Measurements from ENCODE around the gene SENP1.

The SENP1 gene

DNA sequence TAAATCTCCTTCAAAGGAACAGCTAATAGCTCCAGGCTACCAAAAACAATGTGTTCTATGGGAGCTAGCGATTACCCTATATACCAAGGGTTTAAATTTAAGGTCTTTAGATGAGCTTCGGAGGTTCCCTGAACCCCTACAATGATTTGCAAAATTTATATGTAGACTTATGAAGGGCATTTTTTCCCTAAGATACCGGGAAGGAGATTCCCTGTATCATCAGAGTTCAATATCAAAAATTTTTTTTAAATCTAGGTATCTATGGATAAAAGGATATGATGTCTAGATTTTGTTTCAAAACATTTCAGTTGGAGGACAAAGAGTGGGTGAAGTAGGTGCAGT lies 83.7 kb downstream of the SENP1 start:
- H3K9ac ChIP-seq (ENCODE audit: low read length): no peak overlapping the region
- no peak overlapping the region for H3K27ac ChIP-seq (ENCODE audit: low read length)
- no peaks in the 10 kb centered on the region for H3K36me3 ChIP-seq (ENCODE audit: control insufficient read depth, low read depth, low read length)
- no peak overlapping the region for H3K4me3 ChIP-seq (ENCODE audit: low read length)
- peaks cover 100% of the 10 kb centered on the region for H3K27me3 ChIP-seq (ENCODE audit: control insufficient read depth, insufficient read depth, low read length)
- no peaks in the 10 kb centered on the region for H3K9me3 ChIP-seq (ENCODE audit: control insufficient read depth, low read depth, low read length)
- H3K4me1 ChIP-seq (ENCODE audit: control insufficient read depth, low read depth, low read length): peaks cover 17% of the 10 kb centered on the region

DNA sequence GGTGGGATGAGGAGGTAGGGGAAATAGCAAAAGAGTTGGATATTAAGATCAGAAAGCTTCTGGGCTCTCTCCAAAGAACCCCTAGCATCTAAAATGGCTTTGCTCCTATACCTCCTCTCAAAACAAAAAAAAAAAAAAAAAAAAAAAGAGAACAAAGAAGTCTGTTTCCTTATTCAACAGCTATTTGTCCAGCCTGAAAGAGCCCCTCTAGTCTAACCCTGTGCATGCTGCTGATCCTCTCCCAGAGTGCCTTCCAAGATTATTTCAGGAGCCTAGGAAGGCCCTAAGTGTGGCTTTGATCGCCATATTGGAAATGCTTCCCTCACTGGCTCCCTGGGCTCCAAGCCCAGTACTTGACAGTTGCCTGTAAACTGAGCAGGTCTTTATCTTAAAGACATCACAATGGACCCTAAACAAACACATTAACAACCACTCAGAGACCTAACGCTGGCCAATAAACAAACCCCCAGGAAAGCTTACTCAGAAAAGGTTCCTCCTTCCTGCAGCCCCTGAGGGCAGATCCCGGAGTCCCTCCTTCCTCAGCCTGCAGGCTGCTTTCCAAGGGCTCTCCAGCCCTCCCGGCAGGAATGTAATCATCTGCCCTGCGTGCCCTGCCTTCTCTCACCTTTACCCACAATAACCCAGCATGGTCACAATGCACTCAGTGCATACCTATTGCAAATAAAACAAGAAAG lies 84.2 kb downstream of the SENP1 start:
- Histone ChIP-seq H3K36me3 (ENCODE audit: control insufficient read depth, low read depth, low read length) (no peaks in the 10 kb centered on the region), H3K9me3 (ENCODE audit: control insufficient read depth, low read depth, low read length) (no peaks in the 10 kb centered on the region), H3K27me3 (ENCODE audit: control insufficient read depth, insufficient read depth, low read length) (peaks cover 100% of the 10 kb centered on the region)

DNA sequence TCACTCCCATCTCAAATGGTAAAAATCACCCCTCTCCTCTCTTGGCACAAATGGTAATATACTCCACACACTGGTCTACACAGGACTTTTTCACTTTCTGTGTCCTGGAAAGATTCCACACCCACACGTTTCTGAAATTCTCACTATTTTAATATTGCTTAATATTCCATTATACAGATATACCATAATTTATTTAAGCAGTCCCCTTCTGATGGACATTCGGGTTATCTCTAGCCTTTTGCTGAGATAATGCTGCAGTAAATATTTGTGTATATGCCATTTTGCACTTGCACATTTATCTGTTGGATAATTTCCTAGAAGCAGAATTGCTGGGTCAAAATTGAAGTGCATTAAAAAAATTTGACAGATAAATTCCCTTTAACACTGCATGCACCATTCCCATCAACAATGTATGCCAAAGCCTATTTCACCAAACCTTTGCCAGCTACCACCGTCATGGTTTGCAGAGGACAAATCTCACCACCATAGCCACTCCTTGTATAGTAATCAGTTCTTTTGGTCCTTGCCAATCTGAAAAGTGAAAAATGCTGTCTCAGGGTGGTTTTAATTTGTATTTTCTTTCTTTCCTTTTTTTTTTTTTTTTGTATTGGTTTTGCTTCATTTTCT lies 86.1 kb downstream of the SENP1 start:
- peaks cover 100% of the 10 kb centered on the region for H3K27me3 ChIP-seq (ENCODE audit: control insufficient read depth, insufficient read depth, low read length)

More for the DNA sequence above, 84.2 kb downstream of the SENP1 start:
- H3K27ac ChIP-seq (ENCODE audit: low read length): no peak overlapping the region
- H3K4me3 ChIP-seq (ENCODE audit: low read length): no peak overlapping the region
- no peak overlapping the region for H3K9ac ChIP-seq (ENCODE audit: low read length)
- H3K4me1 ChIP-seq (ENCODE audit: control insufficient read depth, low read depth, low read length): peaks cover 17% of the 10 kb centered on the region

DNA sequence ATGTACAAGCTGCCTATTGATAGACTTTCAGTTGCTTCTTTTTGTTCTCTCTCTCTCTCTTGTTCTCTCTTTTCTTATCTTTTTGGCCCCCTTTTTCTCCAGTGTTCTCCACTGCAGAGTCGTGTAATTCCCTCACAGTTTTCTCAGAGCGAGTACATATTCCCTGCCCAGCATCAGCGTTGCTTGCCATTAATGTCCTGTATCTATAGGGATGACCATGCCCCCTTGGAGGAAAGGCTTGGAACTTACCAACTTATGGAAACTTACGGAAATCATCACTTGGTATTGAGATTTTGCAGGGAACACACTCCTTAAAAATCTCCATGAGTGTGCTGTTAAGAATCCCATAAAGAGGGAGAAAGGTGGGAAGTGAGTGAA lies 87.3 kb downstream of the SENP1 start:
- Histone ChIP-seq H3K9ac (ENCODE audit: low read length) (no peak overlapping the region), H3K4me3 (ENCODE audit: low read length) (no peak overlapping the region), H3K27me3 (ENCODE audit: control insufficient read depth, insufficient read depth, low read length) (peaks cover 100% of the 10 kb centered on the region), H3K4me1 (ENCODE audit: control insufficient read depth, low read depth, low read length) (peaks cover 16% of the 10 kb centered on the region), H3K9me3 (ENCODE audit: control insufficient read depth, low read depth, low read length) (no peaks in the 10 kb centered on the region), H3K36me3 (ENCODE audit: control insufficient read depth, low read depth, low read length) (no peaks in the 10 kb centered on the region), H3K27ac (ENCODE audit: low read length) (no peak overlapping the region)

More for the DNA sequence above, 86.1 kb downstream of the SENP1 start:
- no peaks in the 10 kb centered on the region for H3K9me3 ChIP-seq (ENCODE audit: control insufficient read depth, low read depth, low read length)
- no peak overlapping the region for H3K9ac ChIP-seq (ENCODE audit: low read length)
- H3K4me3 ChIP-seq (ENCODE audit: low read length): no peak overlapping the region
- no peak overlapping the region for H3K27ac ChIP-seq (ENCODE audit: low read length)
- no peaks in the 10 kb centered on the region for H3K36me3 ChIP-seq (ENCODE audit: control insufficient read depth, low read depth, low read length)
- peaks cover 17% of the 10 kb centered on the region for H3K4me1 ChIP-seq (ENCODE audit: control insufficient read depth, low read depth, low read length)

DNA sequence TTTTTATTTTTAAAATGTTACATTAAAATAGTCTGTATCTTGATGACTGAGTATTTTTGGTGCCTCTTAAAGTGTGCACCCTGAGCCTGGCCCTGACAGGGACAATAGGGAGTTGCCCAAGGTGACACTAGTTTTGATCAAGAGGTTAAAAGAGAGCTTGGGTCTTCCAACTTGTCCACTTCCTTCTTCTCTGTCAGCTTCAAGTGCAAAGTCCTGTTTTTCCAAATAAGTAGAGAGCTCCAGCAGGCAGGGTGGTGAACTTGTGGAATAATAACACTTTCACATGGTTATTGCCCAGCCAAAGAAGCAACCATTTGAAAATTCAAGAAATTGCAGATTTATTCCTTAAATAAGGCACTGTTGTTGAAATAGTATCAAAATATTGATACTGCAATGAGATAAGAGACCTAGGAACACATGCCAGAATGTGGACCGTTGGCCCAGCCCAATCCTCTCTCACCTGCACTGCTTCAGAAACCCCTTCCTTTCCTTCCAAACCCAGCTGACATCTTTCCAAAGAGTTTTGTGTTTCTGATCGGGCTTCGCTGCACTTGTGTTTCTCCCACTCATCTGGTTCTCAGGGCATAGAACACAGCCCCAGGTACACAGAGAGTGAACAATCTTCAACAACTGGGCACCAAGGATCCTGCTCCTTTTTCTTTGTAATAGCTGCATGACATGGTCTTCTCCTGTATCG lies 87.8 kb downstream of the SENP1 start:
- H3K27me3 ChIP-seq (ENCODE audit: control insufficient read depth, insufficient read depth, low read length): peaks cover 100% of the 10 kb centered on the region
- no peak overlapping the region for H3K9ac ChIP-seq (ENCODE audit: low read length)
- H3K27ac ChIP-seq (ENCODE audit: low read length): no peak overlapping the region
- no peaks in the 10 kb centered on the region for H3K36me3 ChIP-seq (ENCODE audit: control insufficient read depth, low read depth, low read length)
- H3K4me1 ChIP-seq (ENCODE audit: control insufficient read depth, low read depth, low read length): peaks cover 10% of the 10 kb centered on the region
- no peaks in the 10 kb centered on the region for H3K9me3 ChIP-seq (ENCODE audit: control insufficient read depth, low read depth, low read length)
- H3K4me3 ChIP-seq (ENCODE audit: low read length): no peak overlapping the region

DNA sequence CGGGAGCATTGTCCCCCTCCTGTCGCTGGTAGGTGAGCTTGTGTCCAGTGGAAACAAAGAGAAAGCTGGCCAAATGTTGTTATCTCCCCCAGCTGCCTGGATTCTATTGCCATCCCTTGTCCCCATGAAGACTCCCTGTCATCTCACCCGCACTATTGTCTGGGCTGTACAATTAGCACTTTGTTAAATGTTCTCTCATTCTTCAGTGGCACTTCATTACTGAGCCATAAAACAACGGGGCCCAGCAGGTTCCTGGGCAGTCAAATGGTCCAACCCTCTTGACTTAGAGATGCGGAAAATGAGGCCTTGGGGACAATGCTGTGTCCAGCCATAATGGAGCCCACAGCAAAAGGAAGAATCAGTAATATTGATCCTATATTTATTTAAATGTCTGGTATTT lies 88.4 kb downstream of the SENP1 start:
- Histone ChIP-seq H3K9ac (ENCODE audit: low read length) (no peak overlapping the region), H3K27ac (ENCODE audit: low read length) (no peak overlapping the region), H3K36me3 (ENCODE audit: control insufficient read depth, low read depth, low read length) (no peaks in the 10 kb centered on the region), H3K9me3 (ENCODE audit: control insufficient read depth, low read depth, low read length) (no peaks in the 10 kb centered on the region), H3K4me3 (ENCODE audit: low read length) (no peak overlapping the region), H3K4me1 (ENCODE audit: control insufficient read depth, low read depth, low read length) (peaks cover 5% of the 10 kb centered on the region), H3K27me3 (ENCODE audit: control insufficient read depth, insufficient read depth, low read length) (peaks cover 100% of the 10 kb centered on the region)

DNA sequence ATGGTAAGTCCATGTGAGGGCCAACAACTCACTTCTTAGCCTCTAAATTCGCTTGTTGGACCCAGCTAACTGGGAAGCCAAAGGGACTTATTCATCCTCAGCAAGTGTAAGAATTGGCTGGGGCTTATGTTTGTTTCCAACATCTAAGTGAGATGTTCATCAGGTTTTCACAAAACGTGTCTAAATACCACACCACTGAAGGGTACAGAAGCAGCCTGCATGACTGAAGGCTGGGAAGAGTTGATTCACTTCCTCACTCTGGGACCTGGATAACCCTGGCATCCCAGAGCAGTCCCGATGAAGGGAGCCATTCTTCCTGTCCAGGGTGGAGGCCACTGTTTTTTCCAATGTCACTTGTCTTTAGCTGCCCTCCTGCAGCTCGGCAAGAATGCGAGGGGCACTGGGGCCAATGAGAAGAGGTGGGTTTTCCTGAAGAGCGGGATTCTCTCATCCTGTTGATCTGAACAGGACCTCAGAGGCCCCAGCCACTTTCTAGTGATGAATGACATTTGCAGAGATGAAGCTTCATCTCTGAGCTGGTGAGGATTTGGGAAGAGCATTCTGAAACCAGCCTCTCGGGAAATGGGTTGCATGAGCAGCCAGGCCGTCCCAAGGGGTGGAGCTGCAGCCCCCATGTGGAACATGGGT lies 89.4 kb downstream of the SENP1 start:
- Histone ChIP-seq H3K27me3 (ENCODE audit: control insufficient read depth, insufficient read depth, low read length) (peaks cover 100% of the 10 kb centered on the region), H3K4me3 (ENCODE audit: low read length) (no peak overlapping the region), H3K9me3 (ENCODE audit: control insufficient read depth, low read depth, low read length) (no peaks in the 10 kb centered on the region), H3K27ac (ENCODE audit: low read length) (no peak overlapping the region), H3K9ac (ENCODE audit: low read length) (no peak overlapping the region), H3K4me1 (ENCODE audit: control insufficient read depth, low read depth, low read length) (no peaks in the 10 kb centered on the region), H3K36me3 (ENCODE audit: control insufficient read depth, low read depth, low read length) (no peaks in the 10 kb centered on the region)

DNA sequence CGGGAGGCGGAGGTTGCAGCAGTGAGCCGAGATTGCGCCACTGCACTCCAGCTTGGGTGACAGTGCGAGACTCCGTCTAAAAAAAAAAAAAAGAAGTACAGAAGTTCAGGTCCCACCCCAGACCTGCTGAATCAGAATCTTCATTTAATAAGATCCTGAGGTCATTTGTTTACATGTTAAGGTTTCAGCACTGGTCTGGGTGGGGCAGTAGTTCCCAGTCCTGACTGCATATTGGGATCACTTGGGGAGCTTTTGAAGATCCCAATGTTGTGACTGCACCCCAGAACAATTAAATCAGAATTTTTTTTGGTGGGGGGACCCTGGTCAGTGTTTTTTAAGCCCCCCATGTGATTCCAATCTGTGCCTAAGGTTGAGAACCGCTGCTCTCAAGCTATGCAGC lies 89.9 kb downstream of the SENP1 start:
- peaks cover 100% of the 10 kb centered on the region for H3K27me3 ChIP-seq (ENCODE audit: control insufficient read depth, insufficient read depth, low read length)
- H3K27ac ChIP-seq (ENCODE audit: low read length): no peak overlapping the region
- no peaks in the 10 kb centered on the region for H3K4me1 ChIP-seq (ENCODE audit: control insufficient read depth, low read depth, low read length)
- H3K4me3 ChIP-seq (ENCODE audit: low read length): no peak overlapping the region
- H3K9ac ChIP-seq (ENCODE audit: low read length): no peak overlapping the region
- H3K9me3 ChIP-seq (ENCODE audit: control insufficient read depth, low read depth, low read length): no peaks in the 10 kb centered on the region
- H3K36me3 ChIP-seq (ENCODE audit: control insufficient read depth, low read depth, low read length): no peaks in the 10 kb centered on the region

DNA sequence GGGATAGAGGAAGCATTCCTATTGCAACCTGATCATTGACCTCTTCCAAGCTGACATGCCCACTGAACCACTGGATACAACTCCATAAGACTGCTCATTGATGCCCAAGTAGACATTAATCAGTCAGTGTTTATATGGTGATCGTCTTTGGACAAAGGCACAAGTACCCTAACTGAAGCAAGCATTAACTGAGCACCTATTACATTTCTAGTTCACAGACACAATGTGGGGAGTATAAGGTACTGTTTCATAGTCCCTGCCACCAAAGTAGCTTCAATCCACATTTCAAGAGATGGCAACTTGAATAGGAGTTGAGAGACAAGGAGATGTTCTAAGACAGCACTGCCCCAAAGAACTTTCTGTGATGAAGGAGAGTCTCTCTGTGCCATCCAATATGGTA lies 90.8 kb downstream of the SENP1 start:
- no peaks in the 10 kb centered on the region for H3K36me3 ChIP-seq (ENCODE audit: control insufficient read depth, low read depth, low read length)
- no peak overlapping the region for H3K4me3 ChIP-seq (ENCODE audit: low read length)
- no peaks in the 10 kb centered on the region for H3K4me1 ChIP-seq (ENCODE audit: control insufficient read depth, low read depth, low read length)
- no peak overlapping the region for H3K9ac ChIP-seq (ENCODE audit: low read length)
- no peaks in the 10 kb centered on the region for H3K9me3 ChIP-seq (ENCODE audit: control insufficient read depth, low read depth, low read length)
- H3K27me3 ChIP-seq (ENCODE audit: control insufficient read depth, insufficient read depth, low read length): peaks cover 100% of the 10 kb centered on the region
- H3K27ac ChIP-seq (ENCODE audit: low read length): no peak overlapping the region

DNA sequence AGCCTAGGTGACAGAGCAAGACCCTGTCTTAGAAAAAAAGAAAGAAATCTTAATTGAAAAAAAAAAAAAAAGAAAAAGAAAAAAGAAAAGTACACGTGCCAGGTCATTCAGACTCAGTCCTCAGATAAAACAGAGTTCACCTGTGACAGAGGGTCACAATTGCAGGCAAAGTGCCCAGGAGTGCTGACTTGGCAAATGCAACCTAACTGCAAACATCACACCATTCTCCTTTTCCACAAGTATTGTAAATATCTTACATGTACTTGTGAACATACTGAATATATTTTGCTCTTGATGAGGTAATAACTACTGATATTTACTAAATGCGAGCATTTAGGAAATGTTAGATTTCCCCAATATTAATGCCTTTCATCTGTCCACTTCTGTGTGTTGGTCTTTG lies 92.6 kb downstream of the SENP1 start:
- H3K4me3 ChIP-seq (ENCODE audit: low read length): no peak overlapping the region
- H3K9me3 ChIP-seq (ENCODE audit: control insufficient read depth, low read depth, low read length): no peaks in the 10 kb centered on the region
- no peak overlapping the region for H3K9ac ChIP-seq (ENCODE audit: low read length)
- H3K36me3 ChIP-seq (ENCODE audit: control insufficient read depth, low read depth, low read length): no peaks in the 10 kb centered on the region
- peaks cover 100% of the 10 kb centered on the region for H3K27me3 ChIP-seq (ENCODE audit: control insufficient read depth, insufficient read depth, low read length)
- H3K4me1 ChIP-seq (ENCODE audit: control insufficient read depth, low read depth, low read length): no peaks in the 10 kb centered on the region
- H3K27ac ChIP-seq (ENCODE audit: low read length): no peak overlapping the region

DNA sequence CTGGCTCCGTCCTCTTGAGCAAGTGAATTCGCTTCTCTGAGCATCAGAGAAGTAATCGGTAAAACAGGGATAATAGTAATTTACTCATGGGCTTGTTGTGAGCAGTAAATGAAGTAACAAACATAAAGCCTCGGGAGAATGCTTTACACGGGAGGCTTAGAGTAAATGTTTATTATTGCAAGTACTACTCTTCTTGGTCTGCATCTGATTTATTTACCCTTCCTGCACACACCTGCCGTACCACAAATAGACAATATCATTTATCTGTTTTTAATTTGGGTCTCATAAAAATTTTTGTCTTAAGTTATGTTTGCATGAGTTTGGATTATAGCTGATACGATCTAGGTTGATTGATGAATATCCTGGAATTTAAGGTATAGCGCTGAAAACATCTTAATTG lies 93.8 kb downstream of the SENP1 start:
- Histone ChIP-seq H3K9ac (ENCODE audit: low read length) (no peak overlapping the region), H3K4me3 (ENCODE audit: low read length) (no peak overlapping the region), H3K9me3 (ENCODE audit: control insufficient read depth, low read depth, low read length) (no peaks in the 10 kb centered on the region), H3K4me1 (ENCODE audit: control insufficient read depth, low read depth, low read length) (no peaks in the 10 kb centered on the region), H3K27me3 (ENCODE audit: control insufficient read depth, insufficient read depth, low read length) (peaks cover 100% of the 10 kb centered on the region), H3K36me3 (ENCODE audit: control insufficient read depth, low read depth, low read length) (no peaks in the 10 kb centered on the region), H3K27ac (ENCODE audit: low read length) (no peak overlapping the region)
